Nephron (organoid): Measurements from ENCODE around the gene PYGL.
"Not testable (repeated sequence)": the region's sequence is repeated elsewhere in the genome, so short reads cannot be mapped to it uniquely, and the experiment has no call there.

Experiments used
- H3K27ac Mint-ChIP-seq, 3 experiments: 2 replicates each; pipeline ENCODE4 v1.8.0; 2020; ENCODE audit warnings: mixed read lengths in 3 of 3, mild to moderate bottlenecking in 2 of 3, moderate library complexity in 1 of 3
- H3K27me3 Mint-ChIP-seq: 2 replicates; pipeline ENCODE4 v1.8.0; 2021; ENCODE audit warnings: low read depth, mild to moderate bottlenecking, moderate library complexity, mixed read lengths
- H3K36me3 Mint-ChIP-seq: 2 replicates; pipeline ENCODE4 v1.8.0; 2020; ENCODE audit warnings: low read depth, mixed read lengths
- H3K4me1 Mint-ChIP-seq: 2 replicates; pipeline ENCODE4 v1.8.0; 2020; ENCODE audit warnings: mixed read lengths
- H3K4me3 Mint-ChIP-seq, 3 experiments: 2 replicates each; pipeline ENCODE4 v1.8.0; 2020; ENCODE audit warnings: mild to moderate bottlenecking in 3 of 3, mixed read lengths in 3 of 3, moderate library complexity in 2 of 3
- H3K9me3 Mint-ChIP-seq: 2 replicates; pipeline ENCODE4 v1.8.0; 2020; ENCODE audit warnings: mixed read lengths
- TF ChIP-seq, protein P1 (sequence below), 3 experiments: fragments of 200-600 bp; sonication (generic); IDR thresholded peaks; one replicate each; pipeline ENCODE4 v1.5.0; 2021; ENCODE audit warnings: antibody characterized with exemption in 3 of 3; ENCODE audit not compliant: unreplicated experiment in 3 of 3

Gene PYGL

GRCh38 chr14:50901361-50901760, 42.9 kb downstream of the PYGL start:
- no peaks in the 10 kb centered on the region for H3K27me3 Mint-ChIP-seq
- no peaks in the 10 kb centered on the region for H3K9me3 Mint-ChIP-seq
- H3K4me3 Mint-ChIP-seq, result no peak overlapping the region
- no peaks in the 10 kb centered on the region for H3K4me1 Mint-ChIP-seq
- TF ChIP-seq, protein P1, sequence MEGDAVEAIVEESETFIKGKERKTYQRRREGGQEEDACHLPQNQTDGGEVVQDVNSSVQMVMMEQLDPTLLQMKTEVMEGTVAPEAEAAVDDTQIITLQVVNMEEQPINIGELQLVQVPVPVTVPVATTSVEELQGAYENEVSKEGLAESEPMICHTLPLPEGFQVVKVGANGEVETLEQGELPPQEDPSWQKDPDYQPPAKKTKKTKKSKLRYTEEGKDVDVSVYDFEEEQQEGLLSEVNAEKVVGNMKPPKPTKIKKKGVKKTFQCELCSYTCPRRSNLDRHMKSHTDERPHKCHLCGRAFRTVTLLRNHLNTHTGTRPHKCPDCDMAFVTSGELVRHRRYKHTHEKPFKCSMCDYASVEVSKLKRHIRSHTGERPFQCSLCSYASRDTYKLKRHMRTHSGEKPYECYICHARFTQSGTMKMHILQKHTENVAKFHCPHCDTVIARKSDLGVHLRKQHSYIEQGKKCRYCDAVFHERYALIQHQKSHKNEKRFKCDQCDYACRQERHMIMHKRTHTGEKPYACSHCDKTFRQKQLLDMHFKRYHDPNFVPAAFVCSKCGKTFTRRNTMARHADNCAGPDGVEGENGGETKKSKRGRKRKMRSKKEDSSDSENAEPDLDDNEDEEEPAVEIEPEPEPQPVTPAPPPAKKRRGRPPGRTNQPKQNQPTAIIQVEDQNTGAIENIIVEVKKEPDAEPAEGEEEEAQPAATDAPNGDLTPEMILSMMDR (IDR thresholded peaks at IDR 0.05; ENCODE audit: unreplicated experiment in 3 of 3), result no peak
- no peak overlapping the region for H3K27ac Mint-ChIP-seq
- H3K36me3 Mint-ChIP-seq, result peaks cover 23% of the 10 kb centered on the region

GRCh38 chr14:50897658-50898175, 46.6 kb downstream of the PYGL start:
- Mint-ChIP-seq H3K4me3 (no peak overlapping the region), H3K9me3 (no peaks in the 10 kb centered on the region), H3K27ac (no peak overlapping the region), H3K27me3 (no peaks in the 10 kb centered on the region), H3K4me1 (no peaks in the 10 kb centered on the region), H3K36me3 (peaks cover 4% of the 10 kb centered on the region)
- TF ChIP-seq, protein P1 (IDR thresholded peaks at IDR 0.05; ENCODE audit: unreplicated experiment in 3 of 3), result no peak

- not testable (repeated sequence) for H3K27me3 Mint-ChIP-seq, H3K4me1 Mint-ChIP-seq, H3K4me3 Mint-ChIP-seq, H3K27ac Mint-ChIP-seq, H3K36me3 Mint-ChIP-seq, H3K9me3 Mint-ChIP-seq
Observed at GRCh38 chr14:50897005-50897404, 47.3 kb downstream of the PYGL start.

DNA sequence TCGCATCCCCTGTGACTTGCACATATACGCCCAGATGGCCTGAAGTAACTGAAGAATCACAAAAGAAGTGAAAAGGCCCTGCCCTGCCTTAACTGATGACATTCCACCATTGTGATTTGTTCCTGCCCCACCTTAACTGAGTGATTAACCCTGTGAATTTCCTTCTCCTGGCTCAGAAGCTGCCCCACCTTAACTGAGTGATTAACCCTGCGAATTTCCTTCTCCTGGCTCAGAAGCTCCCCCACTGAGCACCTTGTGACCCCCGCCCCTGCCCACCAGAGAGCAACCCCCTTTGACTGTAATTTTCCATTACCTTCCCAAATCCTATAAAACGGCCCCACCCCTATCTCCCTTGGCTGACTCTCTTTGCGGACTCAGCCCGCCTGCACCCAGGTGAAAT, 47.9 kb downstream of the PYGL start:
- not testable (repeated sequence) for H3K27me3 Mint-ChIP-seq, H3K4me3 Mint-ChIP-seq, H3K36me3 Mint-ChIP-seq, H3K9me3 Mint-ChIP-seq, H3K4me1 Mint-ChIP-seq, H3K27ac Mint-ChIP-seq

DNA sequence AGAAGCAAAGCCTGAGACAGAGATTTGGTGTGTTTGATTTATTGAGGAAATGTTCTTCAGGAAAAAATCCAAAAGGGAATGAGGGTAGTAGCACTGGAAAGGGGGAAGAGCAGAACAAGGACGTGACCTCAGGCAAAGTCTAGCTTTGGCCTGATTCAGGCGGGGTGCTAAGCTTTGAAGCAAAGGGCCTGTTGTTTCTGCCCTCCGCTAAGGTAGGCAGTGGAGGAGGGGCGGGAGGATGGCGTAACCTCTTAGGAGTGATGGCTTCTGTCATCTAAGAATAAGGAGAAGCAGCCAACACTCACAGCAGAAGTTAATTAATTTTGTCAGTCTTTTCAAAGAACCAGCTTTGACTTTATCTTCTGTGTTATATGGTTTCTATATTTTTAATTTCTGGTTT, 52.0 kb downstream of the PYGL start:
- Mint-ChIP-seq H3K4me1 (no peaks in the 10 kb centered on the region), H3K27ac (no peak overlapping the region), H3K36me3 (no peaks in the 10 kb centered on the region), H3K9me3 (no peaks in the 10 kb centered on the region), H3K4me3 (no peak overlapping the region), H3K27me3 (no peaks in the 10 kb centered on the region)
- TF ChIP-seq, protein P1 (IDR thresholded peaks at IDR 0.05; ENCODE audit: unreplicated experiment in 3 of 3), result no peak

DNA sequence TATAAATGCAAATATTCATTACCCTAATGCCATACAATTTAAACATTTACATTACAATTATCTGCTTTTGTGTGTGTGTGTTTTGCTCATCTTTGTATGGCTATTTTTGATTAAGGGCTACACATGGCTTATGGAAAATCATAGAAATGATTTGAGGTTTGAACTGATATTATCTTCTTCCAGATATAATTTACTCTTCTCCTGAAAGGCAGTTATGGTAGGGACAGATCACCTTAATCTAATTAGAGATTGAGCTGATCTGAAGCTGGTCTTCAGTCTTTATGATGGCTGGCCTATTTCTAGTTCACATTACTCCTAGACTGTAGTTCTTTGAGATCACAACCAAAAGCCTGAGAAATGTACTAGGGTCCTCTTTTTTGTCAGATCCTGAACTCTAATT, 56.8 kb downstream of the PYGL start:
- Mint-ChIP-seq H3K27ac (no peak overlapping the region), H3K4me1 (no peaks in the 10 kb centered on the region), H3K27me3 (peaks cover 8% of the 10 kb centered on the region), H3K36me3 (no peaks in the 10 kb centered on the region), H3K9me3 (no peaks in the 10 kb centered on the region), H3K4me3 (no peak overlapping the region)
- TF ChIP-seq, protein P1 (IDR thresholded peaks at IDR 0.05; ENCODE audit: unreplicated experiment in 3 of 3), result no peak

DNA sequence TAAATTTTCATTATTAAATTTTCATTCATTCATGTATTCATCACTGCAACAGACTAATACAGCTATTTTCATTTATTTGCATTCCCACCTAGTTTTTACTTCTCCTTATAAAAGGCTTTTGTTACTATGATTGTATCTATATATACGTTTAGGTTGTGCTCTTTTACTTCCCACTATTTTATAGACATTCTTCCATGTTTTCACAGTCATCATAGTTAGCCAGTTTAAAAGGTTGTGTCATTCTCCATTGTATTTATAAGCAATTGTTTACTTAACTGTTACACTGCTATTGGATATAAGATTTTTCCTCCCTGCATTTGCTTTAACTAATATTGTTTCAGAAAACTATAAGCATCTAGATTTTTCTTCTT, 60.5 kb downstream of the PYGL start:
- TF ChIP-seq, protein P1 (IDR thresholded peaks at IDR 0.05; ENCODE audit: unreplicated experiment in 3 of 3), result no peak
- Mint-ChIP-seq H3K36me3 (no peaks in the 10 kb centered on the region), H3K4me3 (no peak overlapping the region), H3K27ac (no peak overlapping the region), H3K27me3 (peaks cover 8% of the 10 kb centered on the region), H3K4me1 (no peaks in the 10 kb centered on the region), H3K9me3 (no peaks in the 10 kb centered on the region)
